Breast epithelium (tissue), 4 donors: ENCODE measurements around the gene KIZ. TPM values are rescaled to one million over a fixed set of nuclear protein-coding genes. Genes with fewer than 3 reads are reported as not detected.
A peak's percentile ranks its signal among the peaks of the same experiment; 100 is the strongest.

Source experiments
- DNase-seq, 2 donors: peaks; one replicate each; pipeline ENCODE4 v3.0.0-alpha.2; 2019; ENCODE audit warnings: low spot score in 2 of 2
- H3K27ac ChIP-seq, 2 donors: fragments of 200-600 bp; sonication (generic) in 1 of 2; one replicate each; pipeline ENCODE4 v1.5.1; 2016 to 2019; ENCODE audit warnings: mild to moderate bottlenecking in 1 of 2
- H3K27me3 ChIP-seq, 2 donors: fragments of 200-600 bp; sonication (generic) in 1 of 2; one replicate each; pipeline versions ENCODE4 v1.5.1 to v1.6.0; 2017 to 2019; ENCODE audit warnings: control low read depth in 1 of 2, mild to moderate bottlenecking in 1 of 2
- H3K36me3 ChIP-seq: fragments of 200-600 bp; one replicate; pipeline ENCODE4 v1.5.1; 2019
- H3K4me1 ChIP-seq, 2 donors: fragments of 200-600 bp; sonication (generic); one replicate each; pipeline ENCODE4 v1.5.1; 2016 to 2019; ENCODE audit warnings: control low read depth in 1 of 2
- H3K4me3 ChIP-seq, 3 donors: fragments of 200-600 bp; sonication (generic); 1 replicate in 2 of 3; 2 replicates in 1 of 3; pipeline ENCODE4 v1.5.1; 2016 to 2019; ENCODE audit warnings: mild to moderate bottlenecking in 3 of 3, moderate library complexity in 2 of 3
- H3K9me3 ChIP-seq, 2 donors: fragments of 200-600 bp; sonication (generic) in 1 of 2; one replicate each; pipeline ENCODE4 v1.5.1; 2016 to 2019; ENCODE audit warnings: control low read depth in 1 of 2
- CTCF ChIP-seq, 3 donors: fragments of 450-650 bp; IDR thresholded peaks; one replicate each; pipeline ENCODE4 v1.5.1; 2016 to 2017; ENCODE audit warnings: antibody characterized with exemption in 3 of 3, mild to moderate bottlenecking in 3 of 3, moderate library complexity in 3 of 3
- POLR2A ChIP-seq: fragments of 450-650 bp; IDR thresholded peaks from one replicate; pipeline ENCODE4 v1.6.1; 2016; ENCODE audit warnings: antibody characterized with exemption, mild to moderate bottlenecking, moderate library complexity
- POLR2AphosphoS5 ChIP-seq, 3 donors: sonication (generic); formaldehyde crosslinking; IDR thresholded peaks; one replicate each; pipeline ENCODE4 v1.6.1; 2017; ENCODE audit warnings: antibody characterized with exemption in 3 of 3
- intact Hi-C: fragments of 100-400 bp; cut with DNase I; formaldehyde crosslinking; loops from one replicate; pipeline ENCODE4 v1.15.1; 2023; ENCODE audit warnings: low total_unique reads
- total RNA-seq, 3 donors: library from RNA; depleted of rRNA; stranded (reverse); fragments of >200 nt; gene quantifications; one replicate each; pipeline ENCODE4 v1.1.0, GENCODE V29; 2016

KIZ gene
- total RNA-seq, 3 donors from 2014 or later = 29.8 to 46.2 (median 45.9) TPM

GRCh38 chr20:21182832-21183563 is 57.1 kb downstream of the KIZ start:
- no peak overlapping the region for H3K4me3 ChIP-seq
- TF ChIP-seq POLR2AphosphoS5 (IDR thresholded peaks at IDR 0.05) (peak in 1 of 3 donors; percentile 31), CTCF (IDR thresholded peaks at IDR 0.05) (no peak), POLR2A (no peak)
- peak overlapping the region; percentile 40 to 84 for H3K27ac ChIP-seq
- intact Hi-C loops = no loop called here
- DNase-seq = no peak
- H3K4me1 ChIP-seq = no peaks in the 10 kb centered on the region
- no peaks in the 10 kb centered on the region for H3K36me3 ChIP-seq
- no peaks in the 10 kb centered on the region for H3K9me3 ChIP-seq
- H3K27me3 ChIP-seq = no peaks in the 10 kb centered on the region

- Histone ChIP-seq H3K27me3 (no peaks in the 10 kb centered on the region), H3K4me1 (no peaks in the 10 kb centered on the region), H3K27ac (peak overlapping the region; percentile 40 to 84), H3K4me3 (no peak overlapping the region), H3K9me3 (no peaks in the 10 kb centered on the region), H3K36me3 (no peaks in the 10 kb centered on the region)
- TF ChIP-seq POLR2A (no peak), POLR2AphosphoS5 (IDR thresholded peaks at IDR 0.05) (no peak), CTCF (IDR thresholded peaks at IDR 0.05) (no peak)
- intact Hi-C loops = no loop called here
- no peak for DNase-seq
Observed at GRCh38 chr20:21183722-21184121, 57.8 kb downstream of the KIZ start.

- TF ChIP-seq POLR2AphosphoS5 (IDR thresholded peaks at IDR 0.05) = no peak
- no peak for TF ChIP-seq POLR2A
- TF ChIP-seq CTCF (IDR thresholded peaks at IDR 0.05) = no peak
- intact Hi-C loops = no loop called here
- Histone ChIP-seq H3K4me1 (no peaks in the 10 kb centered on the region), H3K36me3 (no peaks in the 10 kb centered on the region), H3K27ac (peak overlapping the region in 1 of 2 donors; percentile 65), H3K9me3 (no peaks in the 10 kb centered on the region), H3K4me3 (no peak overlapping the region), H3K27me3 (no peaks in the 10 kb centered on the region)
- DNase-seq = no peak
Observed at GRCh38 chr20:21184819-21185218, 58.9 kb downstream of the KIZ start.

- intact Hi-C loops = no loop called here
- no peak overlapping the region for H3K4me3 ChIP-seq
- no peak overlapping the region for H3K27ac ChIP-seq
- DNase-seq = no peak
- no peaks in the 10 kb centered on the region for H3K27me3 ChIP-seq
- TF ChIP-seq POLR2A (no peak), POLR2AphosphoS5 (IDR thresholded peaks at IDR 0.05) (no peak), CTCF (IDR thresholded peaks at IDR 0.05) (no peak)
- no peaks in the 10 kb centered on the region for H3K36me3 ChIP-seq
- H3K9me3 ChIP-seq = no peaks in the 10 kb centered on the region
- no peaks in the 10 kb centered on the region for H3K4me1 ChIP-seq
Observed at GRCh38 chr20:21185849-21186248, 60.0 kb downstream of the KIZ start.

- no peaks in the 10 kb centered on the region for H3K4me1 ChIP-seq
- TF ChIP-seq POLR2A = no peak
- TF ChIP-seq POLR2AphosphoS5 (IDR thresholded peaks at IDR 0.05) = no peak
- no peak for TF ChIP-seq CTCF (IDR thresholded peaks at IDR 0.05)
- no peak overlapping the region for H3K4me3 ChIP-seq
- no peaks in the 10 kb centered on the region for H3K27me3 ChIP-seq
- no peaks in the 10 kb centered on the region for H3K36me3 ChIP-seq
- intact Hi-C loops = no loop called here
- H3K27ac ChIP-seq = no peak overlapping the region
- no peak for DNase-seq
- no peaks in the 10 kb centered on the region for H3K9me3 ChIP-seq
Observed at GRCh38 chr20:21189761-21190523, 64.1 kb downstream of the KIZ start.
